ENCODE data around the gene SLCO3A1.
A peak's percentile ranks its signal among the peaks of the same experiment; 100 is the strongest.
"Not testable (repeated sequence)": the region's sequence is repeated elsewhere in the genome, so short reads cannot be mapped to it uniquely, and the experiment has no call there.

The SLCO3A1 gene

DNA sequence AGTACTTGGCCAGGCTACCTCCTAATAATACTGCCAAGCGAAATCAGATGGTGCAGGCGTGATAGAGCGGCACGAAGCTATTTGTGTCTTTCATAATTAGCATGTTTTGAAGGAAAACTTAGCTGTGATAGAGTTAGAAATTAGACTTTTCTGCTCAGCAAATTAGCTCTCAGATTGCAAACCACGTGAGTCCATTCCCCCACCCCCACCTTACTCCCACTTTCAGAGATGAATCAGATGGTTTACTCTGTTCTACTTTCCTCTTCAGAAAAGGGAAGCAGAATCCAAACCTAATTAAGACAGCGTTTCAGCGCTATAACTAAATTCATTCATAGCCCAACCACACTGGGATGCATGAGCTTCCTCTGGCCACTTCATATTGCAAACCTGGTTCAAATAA is 214.6 kb downstream of the SLCO3A1 start:
- TF ChIP-seq, protein P1, sequence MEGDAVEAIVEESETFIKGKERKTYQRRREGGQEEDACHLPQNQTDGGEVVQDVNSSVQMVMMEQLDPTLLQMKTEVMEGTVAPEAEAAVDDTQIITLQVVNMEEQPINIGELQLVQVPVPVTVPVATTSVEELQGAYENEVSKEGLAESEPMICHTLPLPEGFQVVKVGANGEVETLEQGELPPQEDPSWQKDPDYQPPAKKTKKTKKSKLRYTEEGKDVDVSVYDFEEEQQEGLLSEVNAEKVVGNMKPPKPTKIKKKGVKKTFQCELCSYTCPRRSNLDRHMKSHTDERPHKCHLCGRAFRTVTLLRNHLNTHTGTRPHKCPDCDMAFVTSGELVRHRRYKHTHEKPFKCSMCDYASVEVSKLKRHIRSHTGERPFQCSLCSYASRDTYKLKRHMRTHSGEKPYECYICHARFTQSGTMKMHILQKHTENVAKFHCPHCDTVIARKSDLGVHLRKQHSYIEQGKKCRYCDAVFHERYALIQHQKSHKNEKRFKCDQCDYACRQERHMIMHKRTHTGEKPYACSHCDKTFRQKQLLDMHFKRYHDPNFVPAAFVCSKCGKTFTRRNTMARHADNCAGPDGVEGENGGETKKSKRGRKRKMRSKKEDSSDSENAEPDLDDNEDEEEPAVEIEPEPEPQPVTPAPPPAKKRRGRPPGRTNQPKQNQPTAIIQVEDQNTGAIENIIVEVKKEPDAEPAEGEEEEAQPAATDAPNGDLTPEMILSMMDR (IDR thresholded peaks at IDR 0.05; ENCODE audit: extremely low read depth, missing control alignments) = no peak
- peak; percentile 11 for DNase-seq (ENCODE audit: low spot score)

DNA sequence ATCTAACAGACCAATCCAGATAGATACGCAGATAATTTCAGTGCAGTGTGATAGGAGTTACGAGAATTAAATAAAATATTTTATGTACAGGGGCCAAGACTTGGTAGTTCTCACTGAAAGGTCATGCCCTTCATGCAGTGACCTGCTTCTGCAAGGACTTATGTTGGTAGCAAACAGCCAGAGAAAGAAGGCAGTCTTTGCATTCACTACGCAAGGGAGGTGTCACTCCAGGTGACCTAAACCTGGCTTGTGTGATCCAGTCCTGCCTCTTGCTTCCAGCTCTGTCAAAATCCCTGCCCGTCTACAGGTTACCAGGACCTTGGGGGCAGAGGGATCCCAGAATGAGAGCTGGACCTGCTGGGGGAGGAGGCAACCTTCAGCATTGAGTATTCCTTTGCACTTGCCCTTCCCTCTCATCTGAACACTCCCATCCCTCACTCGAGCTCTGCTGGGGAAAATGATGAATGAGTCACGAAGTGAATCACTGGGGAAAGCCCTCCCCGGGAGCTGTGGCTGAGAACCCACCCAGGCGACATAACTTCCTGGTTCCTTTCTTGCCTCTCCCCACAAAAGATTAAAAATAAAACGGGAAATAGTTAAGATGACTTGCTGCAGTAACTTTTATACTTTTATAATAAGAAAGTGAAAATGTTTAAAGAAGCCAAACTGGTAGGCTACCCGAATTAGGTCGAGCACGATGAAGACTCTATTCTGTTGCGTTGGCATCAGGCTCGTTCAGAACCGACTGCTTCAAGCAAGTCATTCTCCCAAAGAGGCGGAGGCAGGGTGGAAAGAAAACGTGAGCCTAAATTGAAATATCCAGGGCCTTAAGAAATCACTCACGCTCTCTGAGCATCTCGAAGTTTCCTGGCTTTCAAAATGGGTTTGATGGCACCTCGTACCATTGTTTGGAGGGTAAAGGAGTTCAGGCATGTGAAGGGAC is 216.1 kb downstream of the SLCO3A1 start:
- TF ChIP-seq, protein P1 (IDR thresholded peaks at IDR 0.05; ENCODE audit: extremely low read depth, missing control alignments) = no peak
- peak; percentile 13 for DNase-seq (ENCODE audit: low spot score)

DNA sequence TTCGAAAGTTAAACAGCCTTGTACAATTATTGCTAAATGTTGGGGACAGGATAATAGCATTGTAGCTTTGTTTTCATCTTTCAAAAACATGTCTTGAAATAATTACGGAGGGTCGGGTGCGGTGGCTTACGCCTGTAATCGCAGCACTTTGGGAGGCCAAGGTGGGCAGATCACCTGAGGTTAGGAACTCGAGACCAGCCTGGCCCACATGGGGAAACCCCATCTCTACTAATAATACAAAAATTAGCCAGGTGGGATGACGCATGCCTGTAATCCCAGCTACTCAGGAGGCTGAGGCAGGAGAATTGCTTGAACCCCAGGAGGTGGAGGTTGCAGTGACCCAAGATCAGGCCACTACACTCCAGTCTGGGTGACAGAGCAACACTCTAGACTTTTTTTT is 216.7 kb downstream of the SLCO3A1 start:
- DNase-seq (ENCODE audit: low spot score) = not testable (repeated sequence)

DNA sequence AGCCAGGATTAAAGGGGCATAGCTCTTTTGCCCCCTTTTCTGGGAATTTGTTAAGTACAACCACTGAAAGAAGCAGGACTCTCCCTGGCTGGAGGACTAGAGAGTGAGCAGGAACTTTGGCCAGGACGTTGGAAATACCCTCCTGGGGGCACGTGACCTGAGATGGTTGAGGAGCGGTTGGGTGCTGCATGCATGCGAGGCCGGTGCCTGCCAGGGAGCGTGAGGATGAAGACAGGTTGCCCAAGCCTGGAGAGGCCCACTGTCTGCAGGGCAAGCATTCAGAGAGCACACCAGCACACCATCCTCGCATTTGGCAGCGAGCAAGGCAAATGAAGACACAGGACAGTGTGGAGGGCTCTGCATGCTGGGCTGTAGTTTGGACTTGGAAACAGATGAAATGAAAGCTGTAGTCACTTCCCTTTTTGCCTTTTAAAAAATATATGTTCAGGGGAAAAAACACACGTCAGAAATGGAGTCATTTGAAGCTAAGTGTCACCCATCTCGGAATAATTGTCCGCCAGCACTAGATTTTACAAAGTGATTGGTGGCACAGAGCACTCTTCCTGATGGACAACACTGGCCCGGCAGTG is 217.6 kb downstream of the SLCO3A1 start:
- DNase-seq (ENCODE audit: low spot score) = no peak
- TF ChIP-seq, protein P1 (IDR thresholded peaks at IDR 0.05; ENCODE audit: extremely low read depth, missing control alignments) = no peak

DNA sequence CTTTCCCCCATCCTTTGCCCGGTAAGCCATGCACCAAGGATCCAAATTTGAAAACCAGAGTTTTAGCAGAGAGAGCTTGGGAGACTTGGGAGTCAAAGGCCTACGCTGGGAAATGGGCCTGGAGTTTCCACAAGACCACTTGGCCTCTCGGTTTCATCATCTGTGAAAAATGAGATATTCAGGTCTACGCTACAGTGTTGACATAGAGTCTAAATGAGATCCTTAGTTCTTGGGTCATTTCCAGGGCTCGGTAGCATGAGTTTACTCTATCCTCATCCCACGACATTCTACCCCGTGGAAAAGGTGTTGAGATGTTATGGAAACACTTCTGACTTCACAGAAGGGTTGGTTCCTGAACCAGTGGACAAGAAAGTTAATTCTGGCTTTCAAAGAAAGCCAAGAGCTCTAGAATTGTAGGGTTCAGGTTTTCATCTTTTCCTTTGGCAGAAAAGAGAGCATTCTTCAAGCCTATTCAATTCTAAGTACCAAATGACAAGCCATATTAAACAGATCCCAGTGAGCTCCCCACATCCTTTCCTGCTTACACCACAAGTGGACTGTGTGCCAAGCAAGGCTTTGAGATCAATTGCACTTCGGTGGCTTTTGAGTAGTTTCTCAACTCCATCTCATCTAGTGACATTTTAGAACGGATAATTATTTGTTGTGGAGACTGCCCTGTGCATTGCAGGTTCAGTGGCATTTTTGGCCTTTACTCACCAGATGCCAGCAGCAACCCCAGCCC is 219.7 kb downstream of the SLCO3A1 start:
- DNase-seq (ENCODE audit: low spot score) = no peak
- TF ChIP-seq, protein P1 (IDR thresholded peaks at IDR 0.05; ENCODE audit: extremely low read depth, missing control alignments) = no peak

DNA sequence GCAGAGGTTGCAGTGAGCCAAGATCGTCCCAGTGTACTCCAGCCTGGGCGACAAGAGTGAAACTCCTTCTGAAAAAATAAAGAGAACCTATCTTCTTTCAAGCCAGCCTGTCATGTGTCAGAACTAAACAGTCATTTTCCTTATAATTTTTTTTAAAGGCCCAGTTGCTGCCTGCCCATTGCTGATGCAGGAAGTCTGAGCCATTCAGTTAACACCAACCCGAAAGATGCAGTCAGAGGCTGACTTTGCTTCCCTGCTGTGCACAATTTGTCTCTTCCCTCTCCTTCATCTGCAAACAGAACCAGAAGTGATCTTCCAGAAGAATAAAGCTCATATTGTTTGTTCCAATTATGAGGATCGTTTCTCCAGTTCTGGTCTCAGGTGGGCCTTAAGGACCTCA is 220.6 kb downstream of the SLCO3A1 start:
- no peak for DNase-seq (ENCODE audit: low spot score)
- TF ChIP-seq, protein P1 (IDR thresholded peaks at IDR 0.05; ENCODE audit: extremely low read depth, missing control alignments) = no peak

DNA sequence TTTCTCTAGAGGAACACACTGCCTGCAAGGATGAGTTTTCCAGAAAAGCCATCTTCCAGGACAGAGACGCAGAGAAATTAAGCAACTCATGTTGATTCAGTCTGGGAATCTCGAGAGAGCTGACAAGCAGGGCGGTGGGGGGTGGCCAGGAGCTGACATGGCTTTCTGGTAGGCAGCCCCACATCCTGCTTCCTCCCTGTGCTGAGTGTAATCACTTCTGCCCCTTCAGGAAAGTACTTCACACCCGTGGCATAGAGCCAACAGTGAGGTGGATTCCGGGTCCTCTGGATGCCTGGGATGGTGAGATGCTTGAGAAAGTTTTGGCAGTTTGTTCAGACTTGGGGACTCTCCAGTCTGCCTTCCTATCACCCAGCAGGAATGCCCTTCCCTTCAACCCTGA is 221.1 kb downstream of the SLCO3A1 start:
- TF ChIP-seq, protein P1 (IDR thresholded peaks at IDR 0.05; ENCODE audit: extremely low read depth, missing control alignments) = no peak
- DNase-seq (ENCODE audit: low spot score) = no peak

Measured in GM20000 (cell line).